ENCODE measurements around the gene DNM3.
"Not testable (repeated sequence)": the region's sequence is repeated elsewhere in the genome, so short reads cannot be mapped to it uniquely, and the experiment has no call there.

DNM3 gene

DNA sequence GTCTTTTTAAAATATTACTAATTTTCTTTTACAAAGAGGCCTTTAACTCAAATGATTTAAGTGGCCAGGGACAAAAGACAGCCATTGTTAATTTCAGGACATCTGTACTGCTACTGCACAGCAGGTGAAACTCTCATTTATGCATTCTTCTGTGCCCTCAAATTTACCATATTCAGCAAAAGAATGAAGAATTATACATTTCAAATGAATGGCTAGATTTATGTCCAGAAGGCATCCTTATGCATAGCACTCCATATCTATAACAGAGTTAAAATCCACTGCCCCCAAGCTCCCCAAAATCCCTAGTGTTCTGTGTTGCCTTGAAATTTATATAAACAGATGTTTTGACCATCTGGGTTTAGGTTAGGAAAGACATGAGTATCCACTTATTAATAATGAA, 202.6 kb downstream of the DNM3 start:
- no peak for FAIRE-seq

GRCh38 chr1:172051898-172052297, 210.6 kb downstream of the DNM3 start:
- FAIRE-seq, result no peak

- no peak for FAIRE-seq
These were observed 212.9 kb downstream of the DNM3 start for GRCh38 chr1:172054172-172054571.

GRCh38 chr1:172055816-172056419, 214.6 kb downstream of the DNM3 start:
- FAIRE-seq, result not testable (repeated sequence)

- no peak for FAIRE-seq
These were observed 227.0 kb downstream of the DNM3 start for GRCh38 chr1:172068334-172068733.

- no peak for FAIRE-seq
These were observed 227.8 kb downstream of the DNM3 start for GRCh38 chr1:172069051-172069450.

DNA sequence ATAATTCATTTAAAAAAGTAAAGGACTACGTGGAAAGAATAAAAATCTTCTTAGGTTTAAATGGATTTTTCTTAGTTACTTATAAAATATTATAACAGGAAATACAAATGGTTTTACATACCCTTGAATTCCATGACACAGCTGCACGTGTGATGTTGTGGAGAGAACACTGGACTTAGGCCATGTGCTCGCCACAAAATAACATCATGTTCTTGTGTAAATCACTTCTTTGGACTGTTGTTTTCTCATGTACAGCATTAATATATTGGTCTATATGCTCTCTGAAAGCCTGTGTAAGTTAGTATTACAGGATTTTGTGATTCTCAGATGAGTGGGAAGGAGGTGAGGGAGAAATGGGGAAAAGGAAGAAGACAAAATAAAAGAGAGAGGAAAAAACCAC, 228.2 kb downstream of the DNM3 start:
- no peak for FAIRE-seq

- FAIRE-seq, result no peak
These were observed 228.8 kb downstream of the DNM3 start for GRCh38 chr1:172070055-172070454.

GRCh38 chr1:172071746-172072145, 230.4 kb downstream of the DNM3 start:
- no peak for FAIRE-seq

- not testable (repeated sequence) for FAIRE-seq
These were observed 238.6 kb downstream of the DNM3 start for GRCh38 chr1:172079859-172080258.

DNA sequence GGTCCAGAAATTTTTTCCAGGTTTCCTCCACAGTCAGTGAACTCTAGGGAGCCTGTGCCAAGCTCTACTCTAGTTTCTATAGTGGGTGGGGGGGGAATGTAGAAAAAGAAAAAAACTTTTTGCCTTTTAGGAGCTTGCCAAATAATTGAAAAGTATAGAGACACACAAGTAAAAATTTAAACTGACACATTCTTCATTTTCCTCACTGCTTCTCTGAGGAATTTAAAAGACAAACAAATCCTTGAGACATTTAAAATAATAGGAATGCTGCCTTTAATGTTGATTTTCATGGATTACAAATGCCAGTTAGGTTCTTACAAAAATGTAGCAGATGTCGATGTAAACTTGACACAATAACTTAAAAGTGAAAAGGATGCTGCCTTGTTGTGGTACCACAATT, 241.9 kb downstream of the DNM3 start:
- FAIRE-seq, result no peak

- no peak for FAIRE-seq
These were observed 243.6 kb downstream of the DNM3 start for GRCh38 chr1:172084876-172085275.

DNA sequence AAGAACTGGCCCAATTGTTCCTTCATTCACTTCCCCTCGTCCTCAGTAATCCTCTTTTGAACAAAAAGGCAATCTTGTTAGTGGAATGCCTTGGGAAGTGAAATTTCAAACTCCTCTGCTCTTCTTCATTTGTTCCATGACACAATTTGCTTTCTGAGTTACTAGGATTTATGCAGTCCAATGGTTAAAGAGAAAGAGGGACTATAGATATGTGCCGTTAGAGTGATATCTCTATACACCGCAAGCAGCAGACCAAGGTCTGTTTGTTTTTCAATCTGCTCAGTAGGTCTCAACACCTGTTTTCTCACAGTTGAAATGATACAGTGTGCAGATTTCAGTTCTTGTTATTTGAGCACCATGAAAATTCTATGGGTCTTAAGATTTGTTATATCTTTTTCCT, 244.0 kb downstream of the DNM3 start:
- no peak for FAIRE-seq

DNA sequence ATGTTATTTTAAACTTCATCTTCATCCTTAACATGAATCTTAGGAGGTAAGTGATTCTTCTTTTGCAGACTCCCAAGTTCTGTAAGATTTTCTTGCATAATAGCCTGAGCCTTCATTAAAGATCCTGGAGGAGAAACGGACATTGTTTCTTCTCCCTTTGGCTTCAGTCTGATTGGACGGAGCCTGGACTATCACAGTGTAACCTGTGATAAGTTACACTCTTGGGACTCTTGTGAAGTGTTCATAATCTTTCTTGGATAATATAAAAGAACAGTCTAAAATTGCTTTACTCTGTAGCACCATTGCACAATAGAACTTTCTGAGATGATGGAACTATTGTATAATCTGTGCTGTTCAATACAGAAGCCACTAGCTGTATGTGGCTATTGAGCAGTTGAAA, 244.8 kb downstream of the DNM3 start:
- no peak for FAIRE-seq

- FAIRE-seq, result no peak
These were observed 247.0 kb downstream of the DNM3 start for GRCh38 chr1:172088256-172088655.

DNA sequence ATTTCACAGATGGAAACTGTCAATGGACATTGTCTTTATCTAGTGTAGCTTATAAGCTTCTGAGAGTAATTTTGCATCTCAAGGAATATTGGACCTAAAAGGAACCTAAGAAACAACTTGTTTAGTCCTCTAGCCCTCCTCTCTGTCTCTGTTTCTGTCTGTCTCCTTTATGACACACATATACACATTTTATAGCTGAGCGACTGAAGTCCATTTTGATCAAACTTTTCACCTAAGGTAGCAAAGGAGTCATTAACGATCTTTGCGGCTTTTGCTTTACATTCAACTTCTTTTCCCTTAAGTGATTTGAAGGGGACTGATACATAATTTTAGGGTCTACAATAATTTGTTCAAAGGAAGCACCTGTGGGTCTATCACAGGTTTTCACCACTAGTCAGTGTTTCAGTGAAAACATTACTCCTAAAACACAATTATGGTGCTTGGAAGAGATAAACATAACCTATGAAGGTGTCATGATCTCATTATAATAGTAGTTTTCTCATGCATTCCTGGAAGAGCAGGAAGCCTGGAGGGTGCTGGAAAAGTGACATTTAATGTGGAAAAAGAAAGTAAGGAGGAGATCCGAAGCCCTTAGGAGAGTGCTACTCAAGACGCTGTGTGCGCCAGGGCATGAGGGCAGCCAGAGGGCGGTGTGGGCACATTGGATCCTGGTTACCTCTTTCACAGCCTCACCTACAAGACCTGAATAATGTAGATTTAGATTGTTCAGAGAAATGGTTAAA, 248.6 kb downstream of the DNM3 start:
- no peak for FAIRE-seq

- FAIRE-seq, result no peak
These were observed 249.2 kb downstream of the DNM3 start for GRCh38 chr1:172090511-172090817.

- FAIRE-seq, result no peak
These were observed 254.5 kb downstream of the DNM3 start for GRCh38 chr1:172095846-172096245.

DNA sequence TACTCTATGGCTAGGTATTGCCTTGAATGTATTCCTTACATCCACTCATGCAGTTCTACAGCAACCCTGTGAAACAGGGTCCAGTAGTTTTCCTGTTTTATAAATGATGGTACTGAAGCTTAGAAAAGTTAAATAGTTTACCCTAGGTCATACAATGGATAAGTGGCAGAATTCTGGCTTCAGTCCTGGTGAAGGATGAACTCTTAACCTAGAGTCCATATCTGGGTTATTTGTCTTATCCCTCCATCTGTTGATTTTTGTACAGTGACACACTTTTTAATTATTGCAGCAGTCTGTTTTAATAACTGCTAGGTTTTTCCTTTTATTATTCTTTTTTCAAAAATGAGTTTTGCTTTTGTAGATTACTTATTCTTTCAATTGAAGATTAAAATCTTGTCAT, 263.9 kb downstream of the DNM3 start:
- FAIRE-seq, result no peak

DNA sequence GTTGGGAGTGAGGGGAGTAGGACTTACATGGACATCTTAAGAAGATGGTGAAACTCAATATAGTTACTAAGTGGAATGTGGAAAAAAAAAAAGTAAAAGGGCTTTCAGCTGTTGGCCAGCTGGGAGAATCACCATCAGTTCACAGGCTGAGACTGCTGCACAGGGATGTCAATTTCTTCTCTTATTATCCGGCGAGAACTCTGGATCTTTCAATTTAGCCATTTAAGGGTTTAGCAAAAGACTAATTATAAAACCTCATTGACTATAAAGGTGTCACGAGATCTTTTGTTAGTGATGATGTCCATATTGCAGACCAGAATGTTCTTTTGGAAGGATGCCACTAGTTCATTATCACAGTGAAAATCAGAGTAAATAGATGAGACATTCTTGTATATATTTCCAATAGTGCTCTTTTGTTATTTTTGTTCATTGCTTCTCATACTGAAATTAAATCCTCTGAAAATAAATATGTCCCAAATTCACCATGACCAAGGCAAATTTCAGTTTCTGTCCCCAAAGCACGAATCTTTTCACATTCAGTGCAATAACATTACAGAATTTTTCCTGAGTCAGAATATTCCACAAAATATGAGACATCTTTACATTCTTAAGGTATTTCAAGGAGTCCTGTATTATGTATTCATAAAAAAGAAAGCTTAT, 266.1 kb downstream of the DNM3 start:
- no peak for FAIRE-seq

- FAIRE-seq, result no peak
These were observed 267.0 kb downstream of the DNM3 start for GRCh38 chr1:172108161-172108893.

- FAIRE-seq, result no peak
These were observed 268.1 kb downstream of the DNM3 start for GRCh38 chr1:172109359-172109758.

DNA sequence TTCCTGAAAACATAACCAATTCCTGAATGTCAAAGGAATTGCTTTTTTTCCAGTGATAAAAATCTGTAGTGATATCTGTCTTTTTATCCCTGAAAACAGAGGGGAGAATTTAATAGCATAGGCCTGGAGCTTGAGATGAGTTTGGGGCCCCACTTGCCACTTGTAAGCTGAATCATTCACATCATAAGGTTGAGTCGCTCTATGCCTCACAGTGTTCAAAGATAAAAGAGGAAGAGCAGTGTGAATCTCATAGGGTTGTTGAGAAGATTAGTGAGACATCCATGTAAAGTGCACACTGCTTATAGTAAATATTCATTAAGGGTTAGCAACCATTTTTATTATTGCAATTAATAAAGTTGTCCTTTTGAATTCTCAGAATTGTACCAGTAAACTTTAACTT, 271.3 kb downstream of the DNM3 start:
- FAIRE-seq, result no peak

DNA sequence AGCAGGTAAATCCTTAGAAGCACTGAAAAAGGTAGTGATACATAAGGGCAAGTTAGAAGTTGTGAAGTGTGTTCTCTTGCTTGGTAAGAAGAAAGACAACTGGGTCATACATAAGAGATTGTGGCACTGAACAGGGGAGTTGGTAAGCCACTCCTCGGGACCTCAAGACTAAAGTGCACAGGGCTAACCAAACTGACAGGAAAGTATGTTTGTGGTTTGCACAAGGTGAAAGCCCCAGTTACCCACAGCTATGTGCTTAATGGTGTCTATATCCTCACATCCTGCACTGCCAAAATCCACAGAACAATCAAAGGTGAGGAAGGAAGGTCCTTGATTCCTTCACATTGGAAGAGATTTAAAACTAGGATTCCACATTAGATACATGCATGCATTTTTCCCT, 276.5 kb downstream of the DNM3 start:
- no peak for FAIRE-seq
